Measurements from ENCODE around the gene SLC22A23.

SLC22A23 gene

DNA sequence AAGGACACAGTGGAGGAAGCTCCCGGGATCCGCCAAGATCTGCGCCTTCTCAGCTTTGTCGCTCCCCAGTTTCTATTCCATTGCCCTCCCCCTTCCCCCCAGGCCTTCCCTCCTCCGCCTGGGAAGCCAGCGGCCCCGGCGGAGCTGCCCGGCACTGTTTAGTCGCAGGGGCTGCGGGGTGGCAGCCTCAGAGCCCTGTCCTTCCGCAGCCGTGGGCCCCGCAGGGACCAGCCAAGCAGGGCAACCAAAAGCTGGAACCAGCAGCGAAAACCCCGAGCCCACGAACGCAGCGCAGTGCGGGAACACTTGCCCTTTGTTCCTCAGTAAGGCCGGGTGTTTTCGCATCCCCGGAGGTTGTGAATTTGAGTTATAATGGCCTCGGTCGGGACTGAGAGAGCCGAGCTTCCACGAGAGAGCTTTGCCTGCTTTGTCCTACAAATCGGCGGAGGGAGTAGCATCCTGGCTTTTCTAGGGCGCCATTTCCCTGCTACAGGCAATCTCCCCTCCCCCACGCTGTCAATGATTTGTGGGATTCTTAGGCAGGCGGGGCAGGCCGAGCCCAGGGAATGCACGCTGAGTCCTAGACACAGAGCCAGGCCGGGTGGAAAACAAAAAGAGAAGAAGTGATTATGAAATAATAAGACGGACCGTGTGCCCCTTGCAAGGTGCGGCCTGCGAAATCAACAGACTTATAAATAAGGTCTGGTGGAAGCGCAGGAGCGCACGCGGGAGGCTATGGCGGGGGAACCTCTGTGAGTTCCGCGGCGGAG is 225.4 kb downstream of the SLC22A23 start (continued):
- TF ChIP-seq ZFHX2 (tag by site-specific recombination; conservative IDR thresholded peaks at IDR 0.05), result no peak
- no peak for TF ChIP-seq ZNF157 (tag by site-specific recombination; IDR thresholded peaks at IDR 0.05)
- no peak for TF ChIP-seq ZNF169 (tag by site-specific recombination; IDR thresholded peaks at IDR 0.05)

DNA sequence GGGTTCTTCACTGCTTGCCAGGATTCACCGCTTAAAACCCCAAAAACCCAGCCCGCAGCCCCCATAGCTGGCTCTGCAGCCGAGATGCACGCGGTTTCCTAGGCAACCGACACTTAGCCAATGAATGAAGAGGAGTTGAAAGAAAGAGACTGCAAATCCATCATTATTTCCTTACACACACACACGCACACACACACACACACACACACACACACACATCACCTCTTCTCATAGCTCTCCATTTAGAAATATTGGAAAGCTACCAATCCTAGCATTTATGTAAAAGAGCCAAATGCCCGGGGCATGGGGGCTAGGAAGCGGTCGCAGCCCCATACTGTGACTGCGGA is 226.0 kb downstream of the SLC22A23 start:
- peak overlapping the region; percentile 71 for H3K4me3 ChIP-seq (ENCODE audit: low read depth, low read length)
- H3K36me3 ChIP-seq (ENCODE audit: control insufficient read depth in 2 of 2, insufficient read depth in 1 of 2, low read length in 2 of 2), result peaks cover 0 to 4% of the 10 kb centered on the region in 2 experiments; a peak in 1 of 3 replicates
- ChIA-PET POLR2A (interaction anchor here (0.7 to 3.5 kb wide), 14 partner anchors 8 to 779 kb away, joined by 3 to 21 read pairs (median 6); partner anchors contain the start of genes PSMG4, SERPINB6 and TUBB2A), CTCF (interaction anchor here (0.7 to 3.0 kb wide), 5 partner anchors 16 to 512 kb away, joined by 3 to 27 read pairs (median 4); no protein-coding TSS in a partner anchor)
- H3K27ac ChIP-seq (ENCODE audit: extremely low read depth, low read depth, low read length), result peak overlapping the region; percentile 94
- H3K4me1 ChIP-seq (ENCODE audit: control insufficient read depth, insufficient read depth, low read length), result peaks cover 8% of the 10 kb centered on the region; the same call in 1 of the 2 replicates
- no peaks in the 10 kb centered on the region for H3K9me3 ChIP-seq (ENCODE audit: control insufficient read depth, insufficient read depth, low read depth, low read length)
- TF ChIP-seq, protein P1, sequence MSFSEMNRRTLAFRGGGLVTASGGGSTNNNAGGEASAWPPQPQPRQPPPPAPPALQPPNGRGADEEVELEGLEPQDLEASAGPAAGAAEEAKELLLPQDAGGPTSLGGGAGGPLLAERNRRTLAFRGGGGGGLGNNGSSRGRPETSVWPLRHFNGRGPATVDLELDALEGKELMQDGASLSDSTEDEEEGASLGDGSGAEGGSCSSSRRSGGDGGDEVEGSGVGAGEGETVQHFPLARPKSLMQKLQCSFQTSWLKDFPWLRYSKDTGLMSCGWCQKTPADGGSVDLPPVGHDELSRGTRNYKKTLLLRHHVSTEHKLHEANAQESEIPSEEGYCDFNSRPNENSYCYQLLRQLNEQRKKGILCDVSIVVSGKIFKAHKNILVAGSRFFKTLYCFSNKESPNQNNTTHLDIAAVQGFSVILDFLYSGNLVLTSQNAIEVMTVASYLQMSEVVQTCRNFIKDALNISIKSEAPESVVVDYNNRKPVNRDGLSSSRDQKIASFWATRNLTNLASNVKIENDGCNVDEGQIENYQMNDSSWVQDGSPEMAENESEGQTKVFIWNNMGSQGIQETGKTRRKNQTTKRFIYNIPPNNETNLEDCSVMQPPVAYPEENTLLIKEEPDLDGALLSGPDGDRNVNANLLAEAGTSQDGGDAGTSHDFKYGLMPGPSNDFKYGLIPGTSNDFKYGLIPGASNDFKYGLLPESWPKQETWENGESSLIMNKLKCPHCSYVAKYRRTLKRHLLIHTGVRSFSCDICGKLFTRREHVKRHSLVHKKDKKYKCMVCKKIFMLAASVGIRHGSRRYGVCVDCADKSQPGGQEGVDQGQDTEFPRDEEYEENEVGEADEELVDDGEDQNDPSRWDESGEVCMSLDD (tag by site-specific recombination; IDR thresholded peaks at IDR 0.05), result peak; percentile 74
- TF ChIP-seq PRDM2 (tag by site-specific recombination; IDR thresholded peaks at IDR 0.05; ENCODE audit: borderline replicate concordance), result no peak
- TF ChIP-seq ZNF629 (tag by site-specific recombination; IDR thresholded peaks at IDR 0.05), result no peak; the same call in 1 of the 2 replicates
- no peak for TF ChIP-seq ZNF37A (tag by site-specific recombination; IDR thresholded peaks at IDR 0.05)
- TF ChIP-seq PATZ1 (tag by site-specific recombination; IDR thresholded peaks at IDR 0.05), result peak; percentile 92
- TF ChIP-seq TSHZ1 (tag by site-specific recombination; IDR thresholded peaks at IDR 0.05; ENCODE audit: borderline replicate concordance), result peak; percentile 82; the same call in 1 of the 2 replicates
- no peak for TF ChIP-seq ZBTB17 (tag by site-specific recombination; IDR thresholded peaks at IDR 0.05)
- TF ChIP-seq ZNF202 (tag by site-specific recombination; IDR thresholded peaks at IDR 0.05; ENCODE audit: borderline replicate concordance), result no peak
- TF ChIP-seq ZNF610 (tag by site-specific recombination; IDR thresholded peaks at IDR 0.05; ENCODE audit: borderline replicate concordance), result 0 out of 2 replicates have a peak, but pooled peaks have one; percentile 57
- TF ChIP-seq, protein P2, sequence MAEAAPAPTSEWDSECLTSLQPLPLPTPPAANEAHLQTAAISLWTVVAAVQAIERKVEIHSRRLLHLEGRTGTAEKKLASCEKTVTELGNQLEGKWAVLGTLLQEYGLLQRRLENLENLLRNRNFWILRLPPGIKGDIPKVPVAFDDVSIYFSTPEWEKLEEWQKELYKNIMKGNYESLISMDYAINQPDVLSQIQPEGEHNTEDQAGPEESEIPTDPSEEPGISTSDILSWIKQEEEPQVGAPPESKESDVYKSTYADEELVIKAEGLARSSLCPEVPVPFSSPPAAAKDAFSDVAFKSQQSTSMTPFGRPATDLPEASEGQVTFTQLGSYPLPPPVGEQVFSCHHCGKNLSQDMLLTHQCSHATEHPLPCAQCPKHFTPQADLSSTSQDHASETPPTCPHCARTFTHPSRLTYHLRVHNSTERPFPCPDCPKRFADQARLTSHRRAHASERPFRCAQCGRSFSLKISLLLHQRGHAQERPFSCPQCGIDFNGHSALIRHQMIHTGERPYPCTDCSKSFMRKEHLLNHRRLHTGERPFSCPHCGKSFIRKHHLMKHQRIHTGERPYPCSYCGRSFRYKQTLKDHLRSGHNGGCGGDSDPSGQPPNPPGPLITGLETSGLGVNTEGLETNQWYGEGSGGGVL (tag by site-specific recombination; IDR thresholded peaks at IDR 0.05), result peak; percentile 91
- peak; percentile 98 for TF ChIP-seq ZNF558 (tag by site-specific recombination; IDR thresholded peaks at IDR 0.05)
- no peak for TF ChIP-seq KLF10 (tag by site-specific recombination; IDR thresholded peaks at IDR 0.05)
- TF ChIP-seq ZNF423 (tag by site-specific recombination; IDR thresholded peaks at IDR 0.05), result no peak
- no peak for TF ChIP-seq ZNF114 (tag by site-specific recombination; IDR thresholded peaks at IDR 0.05)
- TF ChIP-seq FEZF1 (tag by site-specific recombination; IDR thresholded peaks at IDR 0.05), result peak; percentile 45; the same call in 1 of the 2 replicates
- no peak for TF ChIP-seq ZSCAN16 (tag by site-specific recombination; IDR thresholded peaks at IDR 0.05)
